KMS-11 (cell line): ENCODE measurements around the gene TSPEAR.

Experiments used
- H2AFZ ChIP-seq: fragments of 200-600 bp; sonication (generic); 2 replicates; pipeline ENCODE4 v1.6.1; 2016; ENCODE audit warnings: antibody characterized with exemption, mixed run types, low read depth
- H3K27ac ChIP-seq: fragments of 200-600 bp; sonication (generic); 2 replicates; pipeline ENCODE4 v1.6.1; 2016; ENCODE audit warnings: mild to moderate bottlenecking, mixed run types
- H3K27me3 ChIP-seq: fragments of 200-600 bp; sonication (generic); 2 replicates; pipeline ENCODE4 v1.6.1; 2017; ENCODE audit warnings: mild to moderate bottlenecking, low read depth, mixed run types, moderate library complexity; ENCODE audit not compliant: insufficient read depth
- H3K36me3 ChIP-seq: fragments of 200-600 bp; sonication (generic); 2 replicates; pipeline ENCODE4 v1.6.1; 2017; ENCODE audit warnings: mild to moderate bottlenecking, mixed run types; ENCODE audit not compliant: insufficient read depth
- H3K4me1 ChIP-seq: fragments of 200-600 bp; sonication (generic); 2 replicates; pipeline ENCODE4 v1.6.1; 2016; ENCODE audit warnings: mild to moderate bottlenecking, low read depth, mixed run types; ENCODE audit not compliant: poor library complexity, severe bottlenecking
- H3K4me2 ChIP-seq: fragments of 200-600 bp; sonication (generic); 2 replicates; pipeline ENCODE4 v1.7.0; 2016; ENCODE audit warnings: mild to moderate bottlenecking, mixed run types
- H3K4me3 ChIP-seq: fragments of 200-600 bp; sonication (generic); IDR thresholded peaks from 2 replicates; pipeline ENCODE4 v1.6.1; 2017; ENCODE audit warnings: low read depth, low read length, mixed read lengths; ENCODE audit not compliant: insufficient read depth
- H3K79me2 ChIP-seq: fragments of 200-600 bp; sonication (generic); 2 replicates; pipeline ENCODE4 v1.6.1; 2016; ENCODE audit warnings: low read depth, mixed run types; ENCODE audit not compliant: insufficient read depth
- H3K9ac ChIP-seq: fragments of 200-600 bp; sonication (generic); 2 replicates; pipeline ENCODE4 v1.6.1; 2016; ENCODE audit warnings: mild to moderate bottlenecking, mixed run types
- H4K20me1 ChIP-seq: fragments of 200-600 bp; sonication (generic); 2 replicates; pipeline ENCODE4 v1.6.1; 2016; ENCODE audit warnings: mild to moderate bottlenecking, mixed run types; ENCODE audit not compliant: insufficient read depth
- TF ChIP-seq, protein P1 (sequence below): fragments of 200-600 bp; sonication (generic); conservative IDR thresholded peaks from 2 replicates; pipeline ENCODE4 v1.6.1; 2017; ENCODE audit warnings: low read depth, mild to moderate bottlenecking, antibody characterized with exemption, low read length, moderate library complexity, mixed read lengths

The TSPEAR gene

DNA sequence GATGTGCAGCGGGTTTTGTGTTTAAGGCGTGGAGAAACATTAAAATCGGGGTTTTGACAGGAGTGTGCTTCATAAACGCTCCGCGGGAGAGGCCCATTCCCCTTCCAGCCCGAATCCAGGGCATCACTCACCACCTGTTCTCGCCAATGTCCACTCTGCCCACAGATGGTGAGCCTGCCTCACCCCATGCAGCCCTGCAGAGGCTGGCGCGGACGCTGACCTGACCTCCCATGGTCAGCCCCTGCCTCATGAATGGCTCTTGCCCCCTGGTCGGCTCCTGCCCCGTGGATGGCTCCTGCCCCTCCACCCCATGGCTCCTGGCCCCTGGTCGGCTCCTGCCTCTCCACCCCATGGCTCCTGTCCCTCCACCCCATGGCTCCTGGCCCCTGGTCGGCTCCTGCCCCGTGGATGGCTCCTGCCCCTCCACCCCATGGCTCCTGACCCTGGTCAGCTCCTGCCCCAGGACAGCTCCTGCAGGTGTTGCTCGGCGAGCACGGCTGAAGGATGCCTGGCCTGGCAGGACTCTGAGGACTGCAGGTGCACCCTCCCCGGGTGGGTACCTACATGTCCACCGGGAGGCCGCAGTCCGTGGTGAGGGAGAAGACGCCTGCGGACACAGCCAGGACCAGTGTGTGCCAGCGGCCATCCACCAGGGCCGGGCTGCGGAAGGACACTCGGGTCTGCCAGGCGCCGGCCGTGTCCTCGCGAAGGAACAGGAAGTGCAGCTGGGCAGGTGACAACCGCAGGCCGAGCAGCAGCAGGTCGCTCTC lies 178.1 kb downstream of the TSPEAR start:
- TF ChIP-seq, protein P1, sequence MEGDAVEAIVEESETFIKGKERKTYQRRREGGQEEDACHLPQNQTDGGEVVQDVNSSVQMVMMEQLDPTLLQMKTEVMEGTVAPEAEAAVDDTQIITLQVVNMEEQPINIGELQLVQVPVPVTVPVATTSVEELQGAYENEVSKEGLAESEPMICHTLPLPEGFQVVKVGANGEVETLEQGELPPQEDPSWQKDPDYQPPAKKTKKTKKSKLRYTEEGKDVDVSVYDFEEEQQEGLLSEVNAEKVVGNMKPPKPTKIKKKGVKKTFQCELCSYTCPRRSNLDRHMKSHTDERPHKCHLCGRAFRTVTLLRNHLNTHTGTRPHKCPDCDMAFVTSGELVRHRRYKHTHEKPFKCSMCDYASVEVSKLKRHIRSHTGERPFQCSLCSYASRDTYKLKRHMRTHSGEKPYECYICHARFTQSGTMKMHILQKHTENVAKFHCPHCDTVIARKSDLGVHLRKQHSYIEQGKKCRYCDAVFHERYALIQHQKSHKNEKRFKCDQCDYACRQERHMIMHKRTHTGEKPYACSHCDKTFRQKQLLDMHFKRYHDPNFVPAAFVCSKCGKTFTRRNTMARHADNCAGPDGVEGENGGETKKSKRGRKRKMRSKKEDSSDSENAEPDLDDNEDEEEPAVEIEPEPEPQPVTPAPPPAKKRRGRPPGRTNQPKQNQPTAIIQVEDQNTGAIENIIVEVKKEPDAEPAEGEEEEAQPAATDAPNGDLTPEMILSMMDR = no peak
- no peak overlapping the region for H3K27ac ChIP-seq
- no peak overlapping the region for H3K9ac ChIP-seq
- H3K4me2 ChIP-seq = no peak overlapping the region
- no peaks in the 10 kb centered on the region for H4K20me1 ChIP-seq
- H3K36me3 ChIP-seq = no peaks in the 10 kb centered on the region
- peaks cover 58% of the 10 kb centered on the region for H3K27me3 ChIP-seq
- no peaks in the 10 kb centered on the region for H3K4me1 ChIP-seq
- H2AFZ ChIP-seq = no peak overlapping the region
- no peak overlapping the region for H3K4me3 ChIP-seq
- H3K79me2 ChIP-seq = no peaks in the 10 kb centered on the region

DNA sequence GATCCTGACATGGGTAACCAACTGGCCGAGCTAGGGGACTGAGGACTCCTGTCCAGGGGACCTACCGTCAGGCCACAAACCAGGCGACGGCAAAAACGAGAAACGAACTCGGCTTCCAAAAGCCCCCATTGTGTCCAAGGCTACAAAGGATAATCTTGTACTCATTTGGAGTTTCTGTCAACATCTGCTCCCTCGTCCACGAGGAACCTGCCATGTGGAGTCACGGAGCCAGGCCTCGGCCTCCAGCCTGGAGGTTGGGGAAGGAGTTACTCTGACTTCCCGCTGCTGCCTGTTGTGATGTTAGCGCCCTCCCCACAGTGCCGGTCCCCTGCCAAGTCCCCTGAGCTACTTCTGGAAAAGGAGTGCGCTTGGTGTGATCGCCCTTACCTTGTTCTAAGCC lies 178.7 kb downstream of the TSPEAR start:
- H3K4me3 ChIP-seq = no peak overlapping the region
- no peak overlapping the region for H2AFZ ChIP-seq
- no peaks in the 10 kb centered on the region for H3K36me3 ChIP-seq
- H3K4me2 ChIP-seq = no peak overlapping the region
- no peak overlapping the region for H3K9ac ChIP-seq
- TF ChIP-seq, protein P1 = no peak
- no peaks in the 10 kb centered on the region for H3K4me1 ChIP-seq
- H4K20me1 ChIP-seq = no peaks in the 10 kb centered on the region
- no peaks in the 10 kb centered on the region for H3K79me2 ChIP-seq
- H3K27ac ChIP-seq = no peak overlapping the region
- H3K27me3 ChIP-seq = peaks cover 55% of the 10 kb centered on the region

DNA sequence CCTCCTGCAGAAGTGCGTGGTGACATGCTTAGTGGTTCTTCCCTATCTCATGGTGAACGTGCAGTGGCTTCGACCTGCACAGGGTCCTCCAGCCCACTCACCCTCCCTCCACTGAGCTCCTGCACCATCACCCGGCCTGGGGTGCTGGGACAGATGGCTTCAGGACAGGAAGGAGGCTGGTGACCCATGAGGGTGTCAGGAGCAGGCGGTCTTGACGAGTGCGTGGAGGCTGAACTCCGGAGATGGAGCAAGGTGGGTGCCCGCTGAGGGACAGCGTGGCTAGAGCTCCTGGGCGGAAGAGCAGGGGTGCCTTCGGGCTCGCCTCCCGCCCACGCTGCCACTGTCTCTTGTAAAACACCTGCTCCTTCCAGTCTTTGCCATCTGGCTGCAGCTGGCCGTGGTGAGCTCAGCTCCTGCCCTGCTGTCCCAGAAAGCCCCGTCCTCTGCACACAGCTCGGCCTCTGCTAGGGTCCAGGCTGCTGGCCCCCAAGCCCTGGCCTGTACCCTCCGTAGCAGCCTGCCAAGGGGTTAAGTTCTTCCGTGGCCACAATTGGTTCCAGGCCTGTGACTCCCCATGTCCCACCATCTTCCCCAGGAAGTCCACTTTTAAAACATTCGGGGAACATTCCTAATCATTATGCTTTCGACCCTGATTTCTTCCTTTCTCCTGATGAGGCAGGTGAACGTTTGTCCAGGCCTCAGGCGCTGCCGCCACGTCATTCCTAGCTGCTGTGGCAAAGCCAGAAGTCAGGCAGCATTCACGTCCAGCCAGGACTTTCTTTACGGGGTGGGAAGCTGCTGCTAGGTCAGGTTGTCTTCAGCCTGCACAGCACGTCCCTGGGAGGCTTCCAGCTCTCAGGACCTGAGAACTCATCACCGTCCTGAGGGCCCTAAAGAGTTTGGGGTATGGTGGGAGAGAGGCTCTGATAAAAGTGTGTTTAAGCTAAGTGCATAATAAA lies 179.5 kb downstream of the TSPEAR start:
- Histone ChIP-seq H3K27ac (no peak overlapping the region), H3K4me1 (no peaks in the 10 kb centered on the region), H3K9ac (no peak overlapping the region), H3K27me3 (peaks cover 51% of the 10 kb centered on the region), H2AFZ (no peak overlapping the region), H3K4me3 (no peak overlapping the region), H3K79me2 (no peaks in the 10 kb centered on the region), H4K20me1 (no peaks in the 10 kb centered on the region), H3K4me2 (no peak overlapping the region), H3K36me3 (no peaks in the 10 kb centered on the region)
- TF ChIP-seq, protein P1 = no peak

DNA sequence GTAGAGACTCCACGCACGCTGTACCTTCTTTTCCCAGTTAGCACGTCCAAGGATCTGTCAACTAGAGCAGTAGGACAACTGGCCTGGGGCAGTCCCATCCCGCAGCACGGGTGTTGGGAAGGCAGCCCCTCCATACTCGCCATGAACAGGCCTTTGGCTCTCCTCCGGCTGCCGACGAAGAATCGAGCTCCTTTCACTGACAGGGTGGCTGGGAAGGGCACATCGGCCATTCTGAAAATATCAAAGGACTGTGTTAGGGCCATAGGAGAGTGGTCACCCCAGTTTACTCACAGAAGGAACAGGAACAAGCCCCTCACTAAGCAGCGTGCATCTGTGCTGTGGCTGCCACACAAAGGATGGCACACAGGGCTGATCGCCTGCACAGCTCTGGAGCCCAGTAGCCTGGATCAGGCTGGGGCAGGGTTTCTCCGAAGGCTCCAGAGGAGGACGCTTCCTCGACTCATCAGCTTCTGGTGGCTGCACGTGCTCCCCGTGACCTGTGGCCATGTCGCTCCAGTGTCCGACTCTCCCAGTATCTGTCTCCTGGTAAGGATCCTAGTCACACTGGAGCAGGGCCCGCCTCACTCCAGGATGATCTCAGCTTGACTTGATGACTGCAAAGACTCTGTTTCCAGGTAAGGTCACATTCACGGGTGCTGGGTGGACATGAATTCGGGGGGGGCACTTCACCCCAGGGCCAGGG lies 180.3 kb downstream of the TSPEAR start:
- TF ChIP-seq, protein P1 = no peak
- Histone ChIP-seq H3K79me2 (no peaks in the 10 kb centered on the region), H3K4me1 (no peaks in the 10 kb centered on the region), H3K27me3 (peaks cover 50% of the 10 kb centered on the region), H3K4me2 (no peak overlapping the region), H4K20me1 (no peaks in the 10 kb centered on the region), H2AFZ (no peak overlapping the region), H3K9ac (no peak overlapping the region), H3K4me3 (no peak overlapping the region), H3K27ac (no peak overlapping the region), H3K36me3 (no peaks in the 10 kb centered on the region)
